LHCN-M2 (cell line): ENCODE data around the gene CD83. TPM values are rescaled to one million over a fixed set of nuclear protein-coding genes. Genes with fewer than 3 reads are reported as not detected.

Experiments used
- DNase-seq: peaks from one replicate; pipeline ENCODE4 v3.0.0-alpha.2; 2012; ENCODE audit warnings: low read depth
- total RNA-seq: library from RNA; depleted of rRNA; stranded (reverse); fragments of >200 nt; gene quantifications from 2 replicates; pipeline ENCODE4 v1.2.3, GENCODE V29; 2014

The CD83 gene
- total RNA-seq, 1 experiment from 2014 or later: 0.57 TPM

DNA sequence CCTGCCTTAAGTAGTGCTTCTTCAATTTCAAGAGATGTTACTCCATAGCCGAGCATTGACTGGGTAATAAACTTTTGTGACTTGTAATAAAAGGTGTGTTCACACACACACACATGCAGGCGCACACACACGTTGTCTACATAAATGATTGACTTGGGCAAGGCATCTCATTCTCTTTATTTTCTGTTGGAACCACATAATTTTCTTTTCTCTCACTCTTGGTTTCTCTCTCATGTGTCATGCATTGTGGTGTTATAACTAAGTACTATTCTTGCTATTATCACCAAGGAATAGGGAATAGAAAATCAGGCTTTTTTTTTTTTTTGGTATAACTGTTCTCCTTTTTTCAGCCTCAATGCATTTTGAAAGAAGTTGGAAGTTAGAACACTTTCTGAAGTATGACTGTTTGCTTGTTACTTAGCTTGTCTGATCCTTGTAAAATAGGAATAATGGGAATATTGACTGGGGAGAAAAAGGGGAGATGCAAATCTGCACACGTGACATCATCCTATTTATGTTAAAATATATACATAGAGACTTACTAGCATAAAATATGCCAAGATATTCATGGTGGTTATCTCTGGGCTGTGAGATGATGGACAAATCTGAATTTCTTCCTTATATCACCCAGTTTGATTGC, 26.1 kb upstream of the CD83 start:
- no peak for DNase-seq

DNA sequence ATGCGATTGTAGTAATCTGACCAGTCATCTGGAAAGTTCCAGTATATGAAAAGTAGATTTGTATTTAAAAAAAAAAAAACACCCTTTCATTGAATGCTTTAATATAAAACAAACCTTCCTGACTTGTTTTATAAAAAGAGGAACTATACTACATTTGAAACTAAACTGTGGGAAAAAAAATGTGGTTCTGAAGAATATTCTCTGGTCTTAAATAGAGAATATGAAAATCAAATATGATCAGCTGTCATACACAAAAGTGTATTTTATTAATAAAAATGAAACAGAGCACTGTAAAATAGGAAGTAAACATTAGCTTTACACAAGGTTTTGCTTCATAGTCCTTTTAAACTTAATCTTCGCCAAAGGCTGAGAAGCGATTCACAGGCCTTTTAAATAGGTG, 25.3 kb upstream of the CD83 start:
- DNase-seq: no peak

DNA sequence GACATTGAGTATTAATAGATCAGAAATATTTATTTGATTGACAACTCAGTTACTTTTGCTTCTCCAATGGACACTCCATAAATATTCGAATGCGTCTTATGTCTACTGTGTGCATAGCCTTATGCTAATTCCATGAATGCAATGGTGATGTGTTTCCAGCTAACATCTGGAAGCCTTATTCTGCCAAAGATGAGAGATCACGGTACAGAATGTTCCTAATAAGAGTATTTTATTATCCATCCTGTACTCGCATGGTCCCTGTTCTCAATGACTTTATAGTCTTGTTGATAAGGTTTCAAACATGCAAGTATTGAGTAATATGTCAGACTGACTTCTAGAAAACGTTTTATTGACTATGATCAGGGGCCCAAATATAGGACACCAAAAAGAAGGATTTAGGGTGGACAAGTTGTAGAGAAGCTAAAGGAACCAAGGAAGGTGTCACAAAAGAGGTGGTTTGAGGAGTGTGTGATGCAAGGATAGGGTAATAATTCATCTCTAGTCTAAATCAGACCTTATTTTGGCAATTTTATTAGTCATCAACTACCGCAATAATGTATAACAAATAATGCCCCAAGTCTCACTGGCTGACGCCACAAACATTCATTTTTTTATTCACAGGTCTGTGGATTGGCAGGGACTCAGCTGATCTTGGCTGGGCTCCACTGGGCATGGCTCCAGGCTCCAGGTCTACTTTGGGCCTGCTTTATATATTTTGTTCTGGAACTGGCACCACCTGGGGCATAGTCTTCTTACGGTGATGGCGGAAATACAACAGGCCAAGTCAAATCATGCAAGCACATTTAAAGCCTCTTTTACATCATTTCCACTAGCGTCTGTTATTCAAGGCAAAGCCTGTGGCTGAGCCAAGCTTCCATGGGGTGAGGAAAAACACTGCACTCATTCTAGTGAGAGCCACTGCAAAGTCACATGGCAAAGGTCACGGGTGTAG, 24.5 kb upstream of the CD83 start:
- no peak for DNase-seq

GRCh38 chr6:14094721-14095120, 22.9 kb upstream of the CD83 start:
- DNase-seq: no peak

- no peak for DNase-seq
Observed at GRCh38 chr6:14095437-14095836, 22.1 kb upstream of the CD83 start.

DNA sequence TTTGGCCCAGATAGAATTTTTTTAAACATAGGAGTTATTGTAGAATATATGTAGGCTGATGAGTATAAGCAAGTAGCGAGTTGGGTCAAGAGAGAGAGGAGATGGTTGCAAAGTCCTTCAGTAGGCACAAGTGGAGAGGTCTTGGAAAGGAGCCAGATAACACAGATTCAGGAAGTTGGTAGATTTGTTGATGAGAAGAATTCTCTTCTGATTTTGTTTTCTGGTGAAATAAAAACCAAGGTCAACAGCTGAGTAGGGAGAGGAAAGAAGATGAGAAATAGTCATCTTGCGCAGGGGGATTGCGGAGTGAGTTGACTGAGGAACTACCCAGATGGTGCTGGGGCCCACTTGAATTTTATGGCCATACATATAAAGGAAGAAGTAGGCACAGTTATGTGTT, 17.4 kb upstream of the CD83 start:
- no peak for DNase-seq

DNA sequence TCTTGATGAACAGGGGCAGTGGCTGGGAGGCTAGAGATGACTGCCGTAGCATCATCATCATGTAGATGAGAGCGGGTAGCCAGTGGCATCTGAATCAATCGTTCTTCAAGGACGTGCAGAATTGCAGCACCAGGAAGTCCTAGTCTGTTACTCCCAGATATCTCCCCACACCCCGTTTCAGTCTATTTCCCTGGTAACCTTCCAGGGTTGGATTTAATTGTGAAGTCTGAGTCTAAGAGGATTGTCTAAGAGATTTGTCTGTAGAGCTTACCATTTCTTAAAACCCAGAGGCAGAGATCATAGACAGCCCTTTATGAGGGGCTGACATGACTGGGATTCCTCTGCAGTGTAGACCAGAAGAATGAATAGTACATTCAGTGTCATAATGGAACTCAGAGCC, 16.6 kb upstream of the CD83 start:
- no peak for DNase-seq

- no peak for DNase-seq
Observed at GRCh38 chr6:14102383-14102782, 15.2 kb upstream of the CD83 start.

- DNase-seq: no peak
Observed at GRCh38 chr6:14105547-14105946, 12.0 kb upstream of the CD83 start.

GRCh38 chr6:14107000-14107399, 10.6 kb upstream of the CD83 start:
- DNase-seq: no peak

DNA sequence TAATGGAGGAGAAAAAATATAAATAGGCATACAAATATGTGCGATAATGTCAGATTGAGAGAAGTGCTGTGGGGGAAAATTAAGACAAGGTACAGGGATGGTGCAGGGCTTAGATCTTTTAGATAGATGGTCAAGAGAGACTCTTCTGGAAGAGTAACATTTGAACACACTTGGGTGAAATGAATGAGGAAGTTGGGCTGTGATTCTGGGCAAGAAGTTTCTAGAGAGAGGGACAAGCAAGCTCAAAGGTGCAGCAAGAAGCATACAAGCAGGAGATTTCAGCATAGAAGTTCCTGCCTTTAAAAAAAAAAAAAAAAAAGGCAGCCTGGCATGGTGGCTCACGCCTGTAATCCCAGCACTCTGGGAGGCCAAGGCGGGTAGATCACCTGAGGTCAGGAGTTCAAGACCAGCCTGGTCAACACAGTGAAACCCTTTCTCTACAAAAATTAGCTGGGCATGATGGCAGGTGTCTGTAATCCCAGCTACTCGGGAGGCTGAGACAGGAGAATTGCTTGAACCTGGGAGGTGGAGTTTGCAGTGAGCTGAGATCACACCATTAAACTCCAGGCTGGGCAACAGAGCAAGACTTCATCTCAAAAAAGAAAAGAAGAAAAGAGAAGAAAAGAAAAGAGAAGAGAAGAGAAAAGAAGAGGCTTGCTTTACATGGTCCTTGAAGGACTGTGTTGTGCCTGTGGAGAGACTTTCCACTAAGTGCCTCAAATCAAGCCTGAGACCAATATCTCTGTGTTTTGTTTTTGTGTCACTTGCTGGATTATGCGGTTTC, 9.7 kb upstream of the CD83 start:
- no peak for DNase-seq

DNA sequence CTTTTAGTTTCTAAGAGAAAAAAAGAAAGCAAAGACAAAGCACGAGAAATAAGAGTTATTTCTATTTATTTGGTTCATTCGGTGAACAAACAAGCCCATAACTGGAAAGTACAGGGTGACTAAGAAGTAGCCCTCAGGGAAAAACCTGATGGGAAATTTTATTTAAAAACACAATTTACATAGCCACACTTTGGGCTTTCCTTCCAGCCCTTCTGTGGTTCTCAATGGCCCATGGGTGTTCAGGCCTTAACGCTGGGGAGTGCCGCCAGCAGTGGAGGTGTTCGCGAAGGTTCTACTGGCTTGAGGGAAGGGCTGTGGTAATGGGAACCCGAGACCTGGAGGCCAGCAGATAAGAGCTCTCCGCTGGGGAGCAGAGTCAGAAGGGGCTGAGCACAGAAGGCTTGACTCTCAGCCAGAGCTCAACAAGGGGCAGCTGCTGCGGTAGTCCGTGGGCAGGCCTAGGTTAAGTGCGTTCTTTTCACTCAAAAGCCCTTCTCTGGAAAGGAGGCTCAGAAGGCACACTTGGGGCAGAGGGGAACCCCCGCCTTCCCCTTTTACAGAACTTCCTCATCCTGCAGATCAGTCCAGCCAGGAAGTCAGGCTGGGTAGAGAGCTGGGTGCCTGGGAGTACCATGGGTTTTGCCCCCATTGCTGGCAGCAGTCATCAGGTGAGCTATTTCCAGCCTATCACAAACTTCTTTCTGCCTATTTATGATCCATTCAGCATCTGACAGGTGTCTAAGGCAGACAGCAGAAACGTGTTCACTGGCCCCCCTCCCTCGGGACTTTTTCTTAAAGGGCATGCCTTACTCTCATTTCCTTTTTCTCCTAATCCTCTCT, 8.8 kb upstream of the CD83 start:
- DNase-seq: no peak

DNA sequence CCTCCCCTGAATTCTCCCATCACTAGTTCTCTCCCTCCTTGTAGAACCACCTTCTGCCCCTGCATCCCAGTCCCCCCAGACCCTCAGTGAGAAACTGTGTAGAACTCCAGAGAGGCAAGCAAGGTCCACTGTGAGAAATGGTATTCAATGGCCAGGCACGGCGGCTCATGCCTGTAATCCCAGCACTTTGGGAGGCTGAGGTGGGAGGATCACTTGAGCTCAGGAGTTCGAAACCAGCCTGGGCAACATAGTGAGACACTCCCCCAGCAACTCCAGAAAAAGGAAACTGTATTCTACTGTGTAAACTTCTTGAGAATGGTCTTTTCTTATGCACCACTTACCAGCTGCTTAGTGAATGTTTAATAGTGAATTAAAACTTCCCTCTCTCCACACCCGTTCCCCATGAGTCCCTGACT, 8.2 kb upstream of the CD83 start:
- no peak for DNase-seq

- DNase-seq: no peak
Observed at GRCh38 chr6:14110001-14110818, 7.4 kb upstream of the CD83 start.

GRCh38 chr6:14113976-14114375, 3.6 kb upstream of the CD83 start:
- DNase-seq: no peak

DNA sequence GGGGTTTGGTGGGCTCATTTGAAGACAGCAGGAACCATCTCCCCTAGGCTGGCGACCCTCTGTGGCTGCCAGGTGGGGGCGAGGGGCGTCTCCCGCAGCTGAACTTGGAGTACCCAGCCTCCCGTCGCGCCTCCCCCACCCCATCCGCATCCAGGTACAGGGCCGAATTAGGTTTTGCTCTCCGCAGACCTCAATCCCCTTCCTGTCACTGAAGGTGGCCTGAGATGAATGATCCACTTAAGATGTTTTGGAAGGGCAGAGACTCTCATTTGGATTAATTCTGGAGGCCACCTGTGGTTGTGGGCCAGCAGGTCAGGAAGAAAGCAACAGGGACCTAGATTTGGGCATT, 493 bp downstream of the CD83 start:
- DNase-seq: no peak

GRCh38 chr6:14118446-14118845, 874 bp downstream of the CD83 start:
- DNase-seq: no peak

- no peak for DNase-seq
Observed at GRCh38 chr6:14119784-14120183, 2.2 kb downstream of the CD83 start.

DNA sequence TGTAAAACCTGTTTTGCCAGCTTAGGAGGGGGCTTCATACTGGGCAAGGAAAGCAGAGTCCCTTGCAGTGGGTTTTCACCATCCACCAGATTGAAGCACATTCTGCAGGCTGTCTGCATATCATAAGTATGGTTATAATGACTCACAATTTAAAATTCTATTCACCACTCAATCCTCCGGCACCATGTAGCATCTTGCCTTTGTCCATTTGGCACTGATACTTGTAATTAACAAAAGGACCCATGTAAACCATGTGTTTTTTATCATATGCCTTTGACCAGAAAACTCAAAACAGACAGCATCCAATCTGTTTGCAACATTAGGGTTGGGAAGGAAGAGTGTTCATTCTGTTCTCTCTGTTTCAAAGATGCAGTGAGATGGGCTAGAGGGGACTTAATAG, 3.0 kb downstream of the CD83 start:
- no peak for DNase-seq

DNA sequence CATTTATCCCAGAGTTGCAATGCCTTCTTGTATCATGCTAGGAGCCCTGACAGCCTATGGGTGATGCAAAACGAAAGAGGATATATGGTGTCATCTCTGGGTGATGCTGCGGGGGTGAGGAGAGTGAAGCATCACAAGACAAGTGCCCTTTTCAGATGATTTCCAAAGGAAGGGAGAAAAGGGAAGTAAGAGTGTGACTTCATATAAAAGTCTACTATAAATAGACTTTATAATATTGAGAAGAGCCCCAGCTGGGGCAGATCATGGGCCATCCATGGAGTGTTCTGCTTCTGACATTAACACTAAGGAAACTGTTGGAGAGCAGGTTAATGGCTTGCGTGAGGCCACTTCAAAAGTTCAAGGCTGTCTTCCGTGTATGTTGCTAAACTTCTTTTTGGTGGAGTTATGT, 4.4 kb downstream of the CD83 start:
- DNase-seq: no peak
